ENCODE measurements around the gene SLC25A21.
"Not testable (repeated sequence)": the region's sequence is repeated elsewhere in the genome, so short reads cannot be mapped to it uniquely, and the experiment has no call there.

Gene SLC25A21

GRCh38 chr14:37036669-37037341 is 135.6 kb downstream of the SLC25A21 start:
- no peak for DNase-seq

GRCh38 chr14:37035401-37035800 is 137.0 kb downstream of the SLC25A21 start:
- DNase-seq, result no peak

- DNase-seq, result no peak
Observed at GRCh38 chr14:37034410-37035285, 137.8 kb downstream of the SLC25A21 start.

GRCh38 chr14:37032863-37033262 is 139.5 kb downstream of the SLC25A21 start:
- DNase-seq, result no peak

- DNase-seq, result no peak
Observed at GRCh38 chr14:37027188-37027824, 145.1 kb downstream of the SLC25A21 start.

GRCh38 chr14:37023875-37024565 is 148.4 kb downstream of the SLC25A21 start:
- DNase-seq, result no peak

GRCh38 chr14:37021390-37021789 is 151.0 kb downstream of the SLC25A21 start:
- DNase-seq, result no peak

GRCh38 chr14:37019488-37019887 is 152.9 kb downstream of the SLC25A21 start:
- DNase-seq, result no peak

GRCh38 chr14:37018571-37019240 is 153.7 kb downstream of the SLC25A21 start:
- DNase-seq, result no peak

GRCh38 chr14:37013078-37013477 is 159.3 kb downstream of the SLC25A21 start:
- DNase-seq, result no peak

- no peak for DNase-seq
Observed at GRCh38 chr14:36998686-36999085, 173.7 kb downstream of the SLC25A21 start.

GRCh38 chr14:36997843-36998242 is 174.6 kb downstream of the SLC25A21 start:
- DNase-seq, result no peak

- no peak for DNase-seq
Observed at GRCh38 chr14:36996857-36997590, 175.4 kb downstream of the SLC25A21 start.

- no peak for DNase-seq
Observed at GRCh38 chr14:36996133-36996856, 176.1 kb downstream of the SLC25A21 start.

- no peak for DNase-seq
Observed at GRCh38 chr14:36989806-36990205, 182.6 kb downstream of the SLC25A21 start.

GRCh38 chr14:36988989-36989388 is 183.4 kb downstream of the SLC25A21 start:
- DNase-seq, result no peak

- DNase-seq, result no peak
Observed at GRCh38 chr14:36988568-36988967, 183.8 kb downstream of the SLC25A21 start.

GRCh38 chr14:36986407-36986806 is 186.0 kb downstream of the SLC25A21 start:
- DNase-seq, result no peak

GRCh38 chr14:36981832-36982529 is 190.4 kb downstream of the SLC25A21 start:
- no peak for DNase-seq

- DNase-seq, result not testable (repeated sequence)
Observed at GRCh38 chr14:36980413-36980812, 192.0 kb downstream of the SLC25A21 start.
